Activated naive CD8-positive, alpha-beta T cell treated with anti-CD3 and anti-CD28 coated beads, Interleukin-2, amount 10 ng/mL, durations not matched to agents 7 days and 5 days (primary cell): ENCODE data around the gene EME1. TPM values are rescaled to one million over a fixed set of nuclear protein-coding genes. Genes with fewer than 3 reads are reported as not detected.
"Not testable (repeated sequence)": the region's sequence is repeated elsewhere in the genome, so short reads cannot be mapped to it uniquely, and the experiment has no call there.

ENCODE experiments used
- ATAC-seq: fragments of 150-1000 bp; cut with Tn5 transposase; one replicate; pipeline ENCODE4 v1.10.0; 2021; ENCODE audit warnings: low read depth, moderate library complexity
- POLR2A ChIA-PET: fragments of 350-600 bp; sonication (Branson Sonifier 250); formaldehyde crosslinking; loops from one replicate; lab custom pipeline; 2021; ENCODE audit warnings: antibody characterized with exemption; lab: Charles Lee
- DNase-seq: peaks from one replicate; pipeline ENCODE4 v3.0.0; 2021
- H3K27ac Mint-ChIP-seq: one replicate; pipeline ENCODE4 v1.8.0; 2022; ENCODE audit warnings: mild to moderate bottlenecking, mixed read lengths
- H3K27me3 Mint-ChIP-seq: one replicate; pipeline ENCODE4 v1.8.0; 2022; ENCODE audit warnings: mild to moderate bottlenecking, moderate library complexity, mixed read lengths
- H3K36me3 Mint-ChIP-seq: one replicate; pipeline ENCODE4 v1.8.0; 2021; ENCODE audit warnings: mild to moderate bottlenecking, mixed read lengths
- H3K4me1 Mint-ChIP-seq: one replicate; pipeline ENCODE4 v1.8.0; 2021; ENCODE audit warnings: mixed read lengths
- H3K4me3 Mint-ChIP-seq: one replicate; pipeline ENCODE4 v1.8.0; 2022; ENCODE audit warnings: mild to moderate bottlenecking, moderate library complexity, mixed read lengths
- H3K9me3 Mint-ChIP-seq: one replicate; pipeline ENCODE4 v1.8.0; 2021; ENCODE audit warnings: mixed read lengths
- total RNA-seq, 2 experiments: library from RNA; stranded (reverse); gene quantifications; one replicate each; pipeline ENCODE4 v1.2.3, GENCODE V29; 2021

EME1 gene
- total RNA-seq, 2 experiments from 2014 or later = 27.3 to 28.8 TPM

- POLR2A ChIA-PET = interaction anchor here (0.8 to 3.8 kb wide), 15 partner anchors 13 to 469 kb away, joined by 3 to 39 read pairs (median 5); partner anchors contain the start of genes ACSF2, EME1, MRPL27 and XYLT2
- H3K9me3 Mint-ChIP-seq = peaks cover 3% of the 10 kb centered on the region
- H3K27ac Mint-ChIP-seq = peak overlapping the region; percentile 88
- H3K4me1 Mint-ChIP-seq = peaks cover 21% of the 10 kb centered on the region
- no peaks in the 10 kb centered on the region for H3K27me3 Mint-ChIP-seq
- H3K4me3 Mint-ChIP-seq = peak overlapping the region; percentile 98
- DNase-seq (no peak), ATAC-seq (peak; percentile 20)
- H3K36me3 Mint-ChIP-seq = peaks cover 11% of the 10 kb centered on the region
These were observed 23.5 kb downstream of the EME1 start for GRCh38 chr17:50396261-50397110.

- POLR2A ChIA-PET = interaction anchor here (0.6 to 3.8 kb wide), 15 partner anchors 15 to 516 kb away, joined by 3 to 39 read pairs (median 5); partner anchors contain the start of genes ACSF2, EME1, MRPL27 and XYLT2
- Mint-ChIP-seq H3K4me3 (peak within 1 kb of the TSS; percentile 98), H3K36me3 (peaks cover 11% of the 10 kb centered on the region), H3K27me3 (peaks cover 1% of the 10 kb centered on the region), H3K9me3 (peaks cover 3% of the 10 kb centered on the region), H3K27ac (peak within 1 kb of the TSS; percentile 88), H3K4me1 (peaks cover 21% of the 10 kb centered on the region)
- ATAC-seq (peak; percentile 94), DNase-seq (peak; percentile 98)
These were observed 24.3 kb downstream of the EME1 start, which contains the start of gene LRRC59 for GRCh38 chr17:50397111-50397918. Gene LRRC59, minus strand, starts transcription at chr17:50397523. Its CDS starts 206 bp downstream, at chr17:50397317.

GRCh38 chr17:50397919-50398285 is 24.9 kb downstream of the EME1 start:
- H3K9me3 Mint-ChIP-seq = peaks cover 3% of the 10 kb centered on the region
- peak overlapping the region; percentile 98 for H3K4me3 Mint-ChIP-seq
- H3K4me1 Mint-ChIP-seq = peaks cover 21% of the 10 kb centered on the region
- POLR2A ChIA-PET = interaction anchor here (0.6 to 3.8 kb wide), 13 partner anchors 17 to 516 kb away, joined by 3 to 39 read pairs (median 5); partner anchors contain the start of genes ACSF2, EME1, MRPL27 and XYLT2
- peaks cover 1% of the 10 kb centered on the region for H3K27me3 Mint-ChIP-seq
- DNase-seq (no peak), ATAC-seq (no peak)
- peak overlapping the region; percentile 84 for H3K27ac Mint-ChIP-seq
- peaks cover 11% of the 10 kb centered on the region for H3K36me3 Mint-ChIP-seq

GRCh38 chr17:50398672-50399071 is 25.6 kb downstream of the EME1 start:
- H3K4me1 Mint-ChIP-seq = peaks cover 21% of the 10 kb centered on the region
- ATAC-seq, H3K9me3 Mint-ChIP-seq, H3K27me3 Mint-ChIP-seq, DNase-seq, H3K36me3 Mint-ChIP-seq, H3K27ac Mint-ChIP-seq, H3K4me3 Mint-ChIP-seq: not testable (repeated sequence)
- POLR2A ChIA-PET = interaction anchor here (3.8 kb wide), 1 partner anchor 25 kb away, joined by 39 read pairs; the partner anchor contains the start of genes EME1 and MRPL27

GRCh38 chr17:50399591-50399990 is 26.6 kb downstream of the EME1 start:
- peaks cover 20% of the 10 kb centered on the region for H3K4me1 Mint-ChIP-seq
- H3K4me3 Mint-ChIP-seq, POLR2A ChIA-PET, H3K9me3 Mint-ChIP-seq, H3K27ac Mint-ChIP-seq, H3K36me3 Mint-ChIP-seq, DNase-seq, H3K27me3 Mint-ChIP-seq, ATAC-seq: not testable (repeated sequence)

- H3K4me3 Mint-ChIP-seq, POLR2A ChIA-PET, H3K9me3 Mint-ChIP-seq, H3K27ac Mint-ChIP-seq, H3K36me3 Mint-ChIP-seq, ATAC-seq, DNase-seq, H3K4me1 Mint-ChIP-seq: not testable (repeated sequence)
- peaks cover 22% of the 10 kb centered on the region for H3K27me3 Mint-ChIP-seq
These were observed 32.3 kb downstream of the EME1 start for GRCh38 chr17:50405351-50405750.

- no peak for ATAC-seq
These were observed 33.5 kb downstream of the EME1 start for GRCh38 chr17:50406578-50406977.

GRCh38 chr17:50407921-50408320 is 34.9 kb downstream of the EME1 start:
- no peak overlapping the region for H3K4me3 Mint-ChIP-seq
- H3K36me3 Mint-ChIP-seq = no peaks in the 10 kb centered on the region
- H3K4me1 Mint-ChIP-seq = no peaks in the 10 kb centered on the region
- no peaks in the 10 kb centered on the region for H3K9me3 Mint-ChIP-seq
- H3K27ac Mint-ChIP-seq = no peak overlapping the region
- ATAC-seq (no peak), DNase-seq (no peak)
- POLR2A ChIA-PET = interaction anchor here (0.7 kb wide), 1 partner anchor 398 kb away, joined by 7 read pairs; no protein-coding TSS in a partner anchor
- H3K27me3 Mint-ChIP-seq = peaks cover 32% of the 10 kb centered on the region

More at GRCh38 chr17:50406578-50406977, 33.5 kb downstream of the EME1 start:
- Mint-ChIP-seq H3K4me3 (no peak overlapping the region), H3K27ac (no peak overlapping the region), H3K36me3 (no peaks in the 10 kb centered on the region), H3K4me1 (no peaks in the 10 kb centered on the region), H3K27me3 (peaks cover 24% of the 10 kb centered on the region), H3K9me3 (no peaks in the 10 kb centered on the region)
- POLR2A ChIA-PET = interaction anchor here (0.5 kb wide), 1 partner anchor 97 kb away, joined by 3 read pairs; no protein-coding TSS in a partner anchor
- DNase-seq = no peak

- ATAC-seq (no peak), DNase-seq (no peak)
- H3K4me3 Mint-ChIP-seq = no peak overlapping the region
- no peak overlapping the region for H3K27ac Mint-ChIP-seq
- H3K27me3 Mint-ChIP-seq = peaks cover 24% of the 10 kb centered on the region
- no peaks in the 10 kb centered on the region for H3K4me1 Mint-ChIP-seq
- H3K9me3 Mint-ChIP-seq = no peaks in the 10 kb centered on the region
- POLR2A ChIA-PET = interaction anchor here (1.1 kb wide), 1 partner anchor 16 kb away, joined by 3 read pairs; the partner anchor contains the start of gene LRRC59
- no peaks in the 10 kb centered on the region for H3K36me3 Mint-ChIP-seq
These were observed 39.2 kb downstream of the EME1 start for GRCh38 chr17:50412188-50412732.

GRCh38 chr17:50414808-50415207 is 41.8 kb downstream of the EME1 start:
- H3K9me3 Mint-ChIP-seq = peaks cover 5% of the 10 kb centered on the region
- peaks cover 3% of the 10 kb centered on the region for H3K36me3 Mint-ChIP-seq
- POLR2A ChIA-PET = no interaction called here
- H3K4me3 Mint-ChIP-seq = no peak overlapping the region
- DNase-seq (no peak), ATAC-seq (no peak)
- H3K27ac Mint-ChIP-seq = no peak overlapping the region
- H3K4me1 Mint-ChIP-seq = no peaks in the 10 kb centered on the region
- peaks cover 26% of the 10 kb centered on the region for H3K27me3 Mint-ChIP-seq

GRCh38 chr17:50419577-50419976 is 46.5 kb downstream of the EME1 start:
- H3K4me3 Mint-ChIP-seq, ATAC-seq, H3K9me3 Mint-ChIP-seq, DNase-seq, H3K36me3 Mint-ChIP-seq, H3K27me3 Mint-ChIP-seq, POLR2A ChIA-PET: not testable (repeated sequence)
- Mint-ChIP-seq H3K27ac (peak overlapping the region; percentile 6), H3K4me1 (peaks cover 11% of the 10 kb centered on the region)

- Mint-ChIP-seq H3K4me3 (peak overlapping the region; percentile 71), H3K9me3 (peaks cover 5% of the 10 kb centered on the region), H3K36me3 (peaks cover 3% of the 10 kb centered on the region)
These were observed 47.5 kb downstream of the EME1 start for GRCh38 chr17:50420419-50421112.

More at GRCh38 chr17:50420419-50421112, 47.5 kb downstream of the EME1 start:
- DNase-seq (no peak), ATAC-seq (no peak)
- Mint-ChIP-seq H3K27me3 (peaks cover 7% of the 10 kb centered on the region), H3K27ac (peak overlapping the region; percentile 86), H3K4me1 (peaks cover 17% of the 10 kb centered on the region)
- POLR2A ChIA-PET = interaction anchor here (0.6 to 2.1 kb wide), 4 partner anchors 10 to 47 kb away, joined by 3 to 7 read pairs (median 5); partner anchors contain the start of gene LRRC59
